ENCODE data around the gene MBNL2. TPM values are rescaled to one million over a fixed set of nuclear protein-coding genes. Genes with fewer than 3 reads are reported as not detected.

The MBNL2 gene
- total RNA-seq, 1 donor from 2014 or later = 16.9 TPM

GRCh38 chr13:97337985-97338499, 115.9 kb downstream of the MBNL2 start:
- TF ChIP-seq CTCF (conservative IDR thresholded peaks at IDR 0.05) = no peak
- no peak for DNase-seq (ENCODE audit: low read depth, low spot score)
- H3K4me1 Mint-ChIP-seq = peaks cover 26% of the 10 kb centered on the region
- H3K4me3 Mint-ChIP-seq = no peak overlapping the region
- H3K27me3 Mint-ChIP-seq (ENCODE audit: low read depth) = no peaks in the 10 kb centered on the region
- H3K27ac Mint-ChIP-seq (ENCODE audit: unreplicated experiment) = no peak overlapping the region
- peaks cover 5% of the 10 kb centered on the region for H3K36me3 Mint-ChIP-seq (ENCODE audit: low read depth)
- no peaks in the 10 kb centered on the region for H3K9me3 Mint-ChIP-seq

GRCh38 chr13:97338571-97338970, 116.4 kb downstream of the MBNL2 start:
- H3K36me3 Mint-ChIP-seq (ENCODE audit: low read depth) = peaks cover 10% of the 10 kb centered on the region
- H3K9me3 Mint-ChIP-seq = no peaks in the 10 kb centered on the region
- H3K27me3 Mint-ChIP-seq (ENCODE audit: low read depth) = no peaks in the 10 kb centered on the region
- peaks cover 21% of the 10 kb centered on the region for H3K4me1 Mint-ChIP-seq
- no peak overlapping the region for H3K27ac Mint-ChIP-seq (ENCODE audit: unreplicated experiment)
- TF ChIP-seq CTCF (conservative IDR thresholded peaks at IDR 0.05) = no peak
- H3K4me3 Mint-ChIP-seq = no peak overlapping the region
- DNase-seq (ENCODE audit: low read depth, low spot score) = no peak

GRCh38 chr13:97339019-97339987, 117.2 kb downstream of the MBNL2 start:
- Mint-ChIP-seq H3K4me3 (no peak overlapping the region), H3K9me3 (no peaks in the 10 kb centered on the region), H3K27ac (ENCODE audit: unreplicated experiment) (no peak overlapping the region), H3K27me3 (ENCODE audit: low read depth) (no peaks in the 10 kb centered on the region), H3K36me3 (ENCODE audit: low read depth) (peaks cover 10% of the 10 kb centered on the region), H3K4me1 (peaks cover 16% of the 10 kb centered on the region)
- DNase-seq (ENCODE audit: low read depth, low spot score) = no peak
- no peak for TF ChIP-seq CTCF (conservative IDR thresholded peaks at IDR 0.05)

- Mint-ChIP-seq H3K9me3 (no peaks in the 10 kb centered on the region), H3K36me3 (ENCODE audit: low read depth) (peaks cover 10% of the 10 kb centered on the region), H3K27me3 (ENCODE audit: low read depth) (no peaks in the 10 kb centered on the region), H3K4me3 (no peak overlapping the region), H3K27ac (ENCODE audit: unreplicated experiment) (no peak overlapping the region), H3K4me1 (peaks cover 17% of the 10 kb centered on the region)
- no peak for DNase-seq (ENCODE audit: low read depth, low spot score)
- TF ChIP-seq CTCF (conservative IDR thresholded peaks at IDR 0.05) = no peak
Observed at GRCh38 chr13:97339988-97340749, 118.0 kb downstream of the MBNL2 start.

- H3K36me3 Mint-ChIP-seq (ENCODE audit: low read depth) = peaks cover 14% of the 10 kb centered on the region
- peaks cover 12% of the 10 kb centered on the region for H3K4me1 Mint-ChIP-seq
- no peaks in the 10 kb centered on the region for H3K27me3 Mint-ChIP-seq (ENCODE audit: low read depth)
- no peak overlapping the region for H3K4me3 Mint-ChIP-seq
- H3K9me3 Mint-ChIP-seq = no peaks in the 10 kb centered on the region
- H3K27ac Mint-ChIP-seq (ENCODE audit: unreplicated experiment) = no peak overlapping the region
- no peak for DNase-seq (ENCODE audit: low read depth, low spot score)
- no peak for TF ChIP-seq CTCF (conservative IDR thresholded peaks at IDR 0.05)
Observed at GRCh38 chr13:97341135-97341534, 119.0 kb downstream of the MBNL2 start.

Measured in neural crest cell (in vitro differentiated cells).